ENCODE measurements around the gene PTGDS.
A peak's percentile ranks its signal among the peaks of the same experiment; 100 is the strongest.

The PTGDS gene

GRCh38 chr9:136946228-136947027 lies 30.9 kb upstream of the PTGDS start:
- no peak for DNase-seq

- no peak for DNase-seq
These were observed 30.0 kb upstream of the PTGDS start for GRCh38 chr9:136947028-136947891.

- no peak for DNase-seq
These were observed 29.3 kb upstream of the PTGDS start for GRCh38 chr9:136947955-136948510.

- DNase-seq, result no peak
These were observed 28.0 kb upstream of the PTGDS start for GRCh38 chr9:136949239-136949816.

GRCh38 chr9:136949817-136950655 lies 27.3 kb upstream of the PTGDS start:
- DNase-seq, result peak; percentile 94

- DNase-seq, result no peak
These were observed 26.5 kb upstream of the PTGDS start for GRCh38 chr9:136950656-136951276.

GRCh38 chr9:136951541-136952320 lies 25.6 kb upstream of the PTGDS start, which contains the start of gene LCN12:
Gene LCN12, plus strand, starts transcription at chr9:136952273. Its CDS starts 55 bp downstream, at chr9:136952328.
- no peak for DNase-seq

- peak; percentile 33 for DNase-seq
These were observed 24.9 kb upstream of the PTGDS start for GRCh38 chr9:136952321-136952850.

- no peak for DNase-seq
These were observed 24.2 kb upstream of the PTGDS start for GRCh38 chr9:136952876-136953770.

GRCh38 chr9:136953771-136954269 lies 23.5 kb upstream of the PTGDS start:
- no peak for DNase-seq

GRCh38 chr9:136954270-136955083 lies 22.8 kb upstream of the PTGDS start:
- no peak for DNase-seq

- no peak for DNase-seq
These were observed 21.9 kb upstream of the PTGDS start for GRCh38 chr9:136955202-136955942.

- DNase-seq, result no peak
These were observed 21.4 kb upstream of the PTGDS start for GRCh38 chr9:136955943-136956335.

GRCh38 chr9:136956604-136957003 lies 20.7 kb upstream of the PTGDS start:
- no peak for DNase-seq

GRCh38 chr9:136957461-136957860 lies 19.8 kb upstream of the PTGDS start:
- no peak for DNase-seq

GRCh38 chr9:136957901-136958300 lies 19.4 kb upstream of the PTGDS start:
- no peak for DNase-seq

GRCh38 chr9:136958473-136958872 lies 18.8 kb upstream of the PTGDS start:
- no peak for DNase-seq
